Psoas muscle (tissue), 8 donors: ENCODE data around the gene PPP6C. TPM values are rescaled to one million over a fixed set of nuclear protein-coding genes. Genes with fewer than 3 reads are reported as not detected.

Source experiments
- ATAC-seq, 4 donors: fragments of 200-7000 bp; cut with Tn5 transposase; one replicate each; pipeline ENCODE4 v1.9.1; 2020; ENCODE audit warnings: moderate library complexity in 3 of 4, mild to moderate bottlenecking in 2 of 4
- DNase-seq, 2 donors: peaks; one replicate each; pipeline ENCODE4 v3.0.0-alpha.2; 2020
- H3K27ac ChIP-seq: fragments of 200-600 bp; one replicate; pipeline ENCODE4 v1.8.0; 2022
- H3K27me3 ChIP-seq, 3 donors: fragments of 200-600 bp in 1 of 3; one replicate each; pipeline versions ENCODE4 v1.6.1 to v1.8.0; 2013 to 2022; ENCODE audit warnings: low read length in 2 of 3, mild to moderate bottlenecking in 2 of 3, moderate library complexity in 1 of 3; ENCODE audit not compliant: insufficient read depth in 3 of 3
- H3K36me3 ChIP-seq, 2 donors: fragments of 200-600 bp in 1 of 2; one replicate each; pipeline versions ENCODE4 v1.6.1 to v1.8.0; 2013 to 2022; ENCODE audit warnings: low read depth in 1 of 2, mild to moderate bottlenecking in 1 of 2, moderate library complexity in 1 of 2; ENCODE audit not compliant: insufficient read depth in 1 of 2
- H3K4me1 ChIP-seq: fragments of 200-600 bp; one replicate; pipeline ENCODE4 v1.8.0; 2022
- H3K4me3 ChIP-seq: fragments of 200-600 bp; one replicate; pipeline ENCODE4 v1.8.0; 2022; ENCODE audit warnings: mild to moderate bottlenecking
- H3K9me3 ChIP-seq: fragments of 200-600 bp; one replicate; pipeline ENCODE4 v1.8.0; 2022
- CTCF ChIP-seq: fragments of 200-600 bp; IDR thresholded peaks from one replicate; pipeline ENCODE4 v1.8.0; 2022; ENCODE audit warnings: antibody characterized with exemption
- WGBS, 3 donors: extraction: QIAGEN DNeasy Blood & Tissue Kit; methylation state at CpG; one replicate each; pipeline versions ENCODE4 v1.1.6 to v1.1.7; 2013; 5-methylcytosine and 5-hydroxymethylcytosine counted together
- intact Hi-C, 2 donors: fragments of 100-400 bp; cut with DNase I; formaldehyde crosslinking; loops; one replicate each; pipeline versions ENCODE4 v1.11.0 to v1.14.2; 2022
- polyA plus RNA-seq, 3 donors: library from polyadenylated mRNA; stranded (reverse); fragments of 200-250 nt; gene quantifications; one replicate each; pipeline ENCODE4 v1.2.3, GENCODE V29; 2013
- total RNA-seq, 4 donors: library from RNA; stranded (reverse); fragmentation: NEBNext Ultra II Directional in 2 of 4; extraction: Animal tissue kit (Norgen Biotek cat#: 25700) in 2 of 4; gene quantifications; one replicate each; pipeline versions ENCODE4 v1.2.1 to v1.2.4, GENCODE V29; 2021 to 2023
- donor health status: healthy with polysubstance abuse.
- donor health status: DM: no; HTN: no; CAD: no; lungs with moderate emphysema.
- donor health status: Bipolar disorder and iron deficiency.
- donor health status: healthy.
- donor health status: DM: yes; HTN: yes; CAD: no.
- donor health status: DM: no; HTN: no; CAD: no.
- donor health status: DM: no; HTN: no; CAD: no.
- donor health status: DM: yes; HTN: yes; CAD: no.

The PPP6C gene
- total and polyA plus RNA-seq, 7 donors, result 29.9 to 91.6 (median 56.6) TPM

- no peaks in the 10 kb centered on the region for H3K36me3 ChIP-seq
- 88 to 94% (median 91%) methylated on average over 1 of the region's 1 CpG for WGBS, 3 donors
- no peak for TF ChIP-seq CTCF
- H3K9me3 ChIP-seq, result no peaks in the 10 kb centered on the region
- H3K27me3 ChIP-seq, result no peaks in the 10 kb centered on the region
- H3K4me1 ChIP-seq, result no peaks in the 10 kb centered on the region
- H3K4me3 ChIP-seq, result no peak overlapping the region
- H3K27ac ChIP-seq, result no peak overlapping the region
- DNase-seq (no peak), ATAC-seq (no peak)
- intact Hi-C loops, result no loop called here
These were observed 55.9 kb downstream of the PPP6C start for GRCh38 chr9:125133403-125134329.

- intact Hi-C loops, result no loop called here
- DNase-seq, result no peak
These were observed 57.8 kb downstream of the PPP6C start for GRCh38 chr9:125131778-125132177.

GRCh38 chr9:125126019-125126746 lies 63.4 kb downstream of the PPP6C start:
- no peak for TF ChIP-seq CTCF

More at GRCh38 chr9:125131778-125132177, 57.8 kb downstream of the PPP6C start:
- no peak for ATAC-seq
- no peak for TF ChIP-seq CTCF
- no peaks in the 10 kb centered on the region for H3K9me3 ChIP-seq
- H3K36me3 ChIP-seq, result no peaks in the 10 kb centered on the region
- H3K4me1 ChIP-seq, result no peaks in the 10 kb centered on the region
- H3K27me3 ChIP-seq, result no peaks in the 10 kb centered on the region
- WGBS, 3 donors, result 86 to 91% (median 88%) methylated on average over 6 of the region's 6 CpGs
- no peak overlapping the region for H3K27ac ChIP-seq
- no peak overlapping the region for H3K4me3 ChIP-seq

GRCh38 chr9:125125523-125125922 lies 64.1 kb downstream of the PPP6C start:
- intact Hi-C loops, result no loop called here
- DNase-seq, result no peak
- WGBS, 3 donors, result 81 to 87% (median 85%) methylated on average over 6 to 7 of the region's 7 CpGs
- H3K27ac ChIP-seq, result peak overlapping the region; percentile 57
- no peak for TF ChIP-seq CTCF
- peaks cover 5% of the 10 kb centered on the region for H3K4me1 ChIP-seq
- no peak for ATAC-seq
- no peak overlapping the region for H3K4me3 ChIP-seq
- H3K9me3 ChIP-seq, result no peaks in the 10 kb centered on the region
- H3K27me3 ChIP-seq, result no peaks in the 10 kb centered on the region
- H3K36me3 ChIP-seq, result no peaks in the 10 kb centered on the region

More at GRCh38 chr9:125126019-125126746, 63.4 kb downstream of the PPP6C start:
- intact Hi-C loops, result no loop called here
- H3K27ac ChIP-seq, result peak overlapping the region; percentile 57
- peaks cover 5% of the 10 kb centered on the region for H3K4me1 ChIP-seq
- H3K27me3 ChIP-seq, result no peaks in the 10 kb centered on the region
- no peaks in the 10 kb centered on the region for H3K36me3 ChIP-seq
- H3K9me3 ChIP-seq, result no peaks in the 10 kb centered on the region
- peak; percentile 86 to 92 for DNase-seq
- 77 to 88% (median 77%) methylated on average over 2 of the region's 2 CpGs for WGBS, 3 donors
- no peak overlapping the region for H3K4me3 ChIP-seq
- ATAC-seq, result peak; percentile 97 to 99 (median 98)
